HEK293 (cell line): ENCODE measurements around the gene CAMP.

Source experiments
- CTCF ChIA-PET: fragments of 350-600 bp; formaldehyde crosslinking; extraction: SDS; loops from one replicate; lab custom pipeline; 2021; ENCODE audit warnings: antibody characterized with exemption; lab: Yijun Ruan, JAX
- POLR2A ChIA-PET: fragments of 300-600 bp; formaldehyde crosslinking; extraction: SDS; loops from one replicate; lab custom pipeline; 2020; ENCODE audit warnings: antibody characterized with exemption, inconsistent platforms; lab: Yijun Ruan, JAX
- H3K27ac ChIP-seq: fragments of 200-500 bp; sonication (Bioruptor generic); 2 replicates; pipeline ENCODE4 v1.5.1; 2014; ENCODE audit warnings: low read depth, low read length, control low read depth, inconsistent platforms; ENCODE audit errors: extremely low read depth
- H3K36me3 ChIP-seq, 2 experiments: fragments of 200-500 bp in 1 of 2; sonication (Bioruptor generic) in 1 of 2; 1 replicate in 1 of 2; 2 replicates in 1 of 2; pipeline ENCODE4 v1.5.1; 2014 to 2017; ENCODE audit warnings: inconsistent platforms in 2 of 2, low read length in 2 of 2; ENCODE audit not compliant: control insufficient read depth in 2 of 2, insufficient read depth in 1 of 2
- H3K4me1 ChIP-seq: fragments of 200-500 bp; sonication (Bioruptor generic); 2 replicates; pipeline ENCODE4 v1.5.1; 2014; ENCODE audit warnings: mild to moderate bottlenecking, low read length, inconsistent platforms; ENCODE audit not compliant: control insufficient read depth, insufficient read depth
- H3K4me3 ChIP-seq: 2 replicates; pipeline ENCODE4 v1.5.1; 2011; ENCODE audit warnings: low read depth, mild to moderate bottlenecking, control low read depth, low read length, moderate library complexity
- H3K9me3 ChIP-seq: fragments of 200-500 bp; sonication (Bioruptor generic); 2 replicates; pipeline ENCODE4 v1.5.1; 2014; ENCODE audit warnings: low read depth, low read length, inconsistent platforms; ENCODE audit not compliant: control insufficient read depth, insufficient read depth
- HOXA7 ChIP-seq: sonication (generic); formaldehyde crosslinking; IDR thresholded peaks from 2 replicates; pipeline ENCODE4 v1.8.1; 2022; ENCODE audit warnings: missing genetic modification reagents, borderline replicate concordance
- IKZF3 ChIP-seq: fragments of 450-650 bp; IDR thresholded peaks from 2 replicates; pipeline ENCODE4 v1.5.0; 2018; ENCODE audit warnings: missing biosample characterization, mild to moderate bottlenecking, missing genetic modification characterization, moderate library complexity
- KLF16 ChIP-seq: fragments of 450-650 bp; formaldehyde crosslinking; IDR thresholded peaks from 2 replicates; pipeline ENCODE4 v1.5.1; 2017; ENCODE audit warnings: missing biosample characterization, missing genetic modification characterization
- PATZ1 ChIP-seq: fragments of 450-650 bp; formaldehyde crosslinking; IDR thresholded peaks from 2 replicates; pipeline ENCODE4 v1.5.1; 2016; ENCODE audit warnings: missing biosample characterization, missing genetic modification characterization
- PBX3 ChIP-seq: sonication (generic); formaldehyde crosslinking; IDR thresholded peaks from 2 replicates; pipeline ENCODE4 v1.8.1; 2022; ENCODE audit warnings: mild to moderate bottlenecking, moderate library complexity, missing genetic modification reagents
- PRDM10 ChIP-seq: fragments of 450-650 bp; formaldehyde crosslinking; IDR thresholded peaks from 2 replicates; pipeline ENCODE4 v1.5.1; 2016; ENCODE audit warnings: missing biosample characterization, missing genetic modification characterization
- PRDM2 ChIP-seq: fragments of 450-650 bp; formaldehyde crosslinking; IDR thresholded peaks from 2 replicates; pipeline ENCODE4 v1.5.1; 2016; ENCODE audit warnings: missing biosample characterization, missing genetic modification characterization, borderline replicate concordance
- PRDM6 ChIP-seq: fragments of 450-650 bp; formaldehyde crosslinking; IDR thresholded peaks from 2 replicates; pipeline ENCODE4 v1.5.1; 2017; ENCODE audit warnings: missing biosample characterization, missing genetic modification characterization
- REST ChIP-seq: fragments of 450-650 bp; formaldehyde crosslinking; IDR thresholded peaks from 2 replicates; pipeline ENCODE4 v1.5.1; 2016; ENCODE audit warnings: missing biosample characterization, missing genetic modification characterization
- ZBTB1 ChIP-seq: fragments of 450-650 bp; formaldehyde crosslinking; IDR thresholded peaks from 2 replicates; pipeline ENCODE4 v1.5.1; 2016; ENCODE audit warnings: missing biosample characterization, missing genetic modification characterization
- ZBTB21 ChIP-seq: fragments of 450-650 bp; formaldehyde crosslinking; IDR thresholded peaks from 2 replicates; pipeline ENCODE4 v1.5.1; 2017; ENCODE audit warnings: missing biosample characterization, missing genetic modification characterization
- ZFP37 ChIP-seq: fragments of 450-650 bp; formaldehyde crosslinking; IDR thresholded peaks from 2 replicates; pipeline ENCODE4 v1.5.1; 2016; ENCODE audit warnings: missing biosample characterization, missing genetic modification characterization
- ZNF157 ChIP-seq: fragments of 450-650 bp; formaldehyde crosslinking; IDR thresholded peaks from 2 replicates; pipeline ENCODE4 v1.5.1; 2016; ENCODE audit warnings: missing biosample characterization, missing genetic modification characterization
- ZNF23 ChIP-seq: fragments of 450-650 bp; formaldehyde crosslinking; IDR thresholded peaks from 2 replicates; pipeline ENCODE4 v1.5.1; 2016; ENCODE audit warnings: missing biosample characterization, missing genetic modification characterization, borderline replicate concordance
- ZNF335 ChIP-seq: fragments of 450-650 bp; formaldehyde crosslinking; conservative IDR thresholded peaks from 2 replicates; pipeline ENCODE4 v1.5.1; 2016; ENCODE audit warnings: missing biosample characterization, missing genetic modification characterization
- ZNF623 ChIP-seq: fragments of 450-650 bp; formaldehyde crosslinking; IDR thresholded peaks from 2 replicates; pipeline ENCODE4 v1.5.1; 2016; ENCODE audit warnings: missing biosample characterization, missing genetic modification characterization
- ZNF624 ChIP-seq: fragments of 450-650 bp; formaldehyde crosslinking; IDR thresholded peaks from 2 replicates; pipeline ENCODE4 v1.5.1; 2017; ENCODE audit warnings: missing biosample characterization, missing genetic modification characterization
- ZSCAN16 ChIP-seq: fragments of 450-650 bp; formaldehyde crosslinking; IDR thresholded peaks from 2 replicates; pipeline ENCODE4 v1.5.1; 2016; ENCODE audit warnings: missing biosample characterization, missing genetic modification characterization

The CAMP gene

GRCh38 chr3:48194446-48195071 lies 28.7 kb upstream of the CAMP start (continued):
- TF ChIP-seq ZNF157 (tag by site-specific recombination) = no peak
- TF ChIP-seq ZNF335 = no peak
- no peak for TF ChIP-seq PRDM2 (tag by site-specific recombination)
- no peak for TF ChIP-seq PRDM6 (tag by site-specific recombination)
- 0 out of 2 replicates have a peak, but pooled peaks have one; percentile 21 for TF ChIP-seq PRDM10 (tag by site-specific recombination)
- peak; percentile 86 for TF ChIP-seq IKZF3 (tag by site-specific recombination)
- no peak for TF ChIP-seq PATZ1 (tag by site-specific recombination)
- no peak for TF ChIP-seq ZNF624 (tag by site-specific recombination)
- TF ChIP-seq HOXA7 = no peak

GRCh38 chr3:48196611-48197010 lies 26.7 kb upstream of the CAMP start:
- ChIA-PET CTCF (interaction anchor here (0.6 kb wide), 1 partner anchor 58 kb away, joined by 4 read pairs; no protein-coding TSS in a partner anchor), POLR2A (no interaction called here)
- no peak overlapping the region for H3K27ac ChIP-seq
- H3K4me1 ChIP-seq = no peaks in the 10 kb centered on the region
- no peaks in the 10 kb centered on the region for H3K36me3 ChIP-seq
- no peak overlapping the region for H3K4me3 ChIP-seq
- no peaks in the 10 kb centered on the region for H3K9me3 ChIP-seq
- TF ChIP-seq ZBTB21 = no peak
- TF ChIP-seq ZNF623 = no peak
- TF ChIP-seq ZFP37 (tag by site-specific recombination) = no peak
- no peak for TF ChIP-seq PBX3 (CRISPR knock-in tag)
- TF ChIP-seq ZBTB1 (tag by site-specific recombination) = no peak
- TF ChIP-seq KLF16 (tag by site-specific recombination) = no peak
- no peak for TF ChIP-seq ZSCAN16 (tag by site-specific recombination)
- no peak for TF ChIP-seq REST (tag by site-specific recombination)
- TF ChIP-seq ZNF23 (tag by site-specific recombination) = no peak
